GM19043 (cell line): ENCODE measurements around the gene SLCO2A1.
A peak's percentile ranks its signal among the peaks of the same experiment; 100 is the strongest.

Experiments
- ATAC-seq: cut with Tn5 transposase; IDR thresholded peaks from one replicate; pipeline ENCODE4 v1.9.1; 2021; ENCODE audit warnings: low read depth; ENCODE audit not compliant: unreplicated experiment

SLCO2A1 gene

DNA sequence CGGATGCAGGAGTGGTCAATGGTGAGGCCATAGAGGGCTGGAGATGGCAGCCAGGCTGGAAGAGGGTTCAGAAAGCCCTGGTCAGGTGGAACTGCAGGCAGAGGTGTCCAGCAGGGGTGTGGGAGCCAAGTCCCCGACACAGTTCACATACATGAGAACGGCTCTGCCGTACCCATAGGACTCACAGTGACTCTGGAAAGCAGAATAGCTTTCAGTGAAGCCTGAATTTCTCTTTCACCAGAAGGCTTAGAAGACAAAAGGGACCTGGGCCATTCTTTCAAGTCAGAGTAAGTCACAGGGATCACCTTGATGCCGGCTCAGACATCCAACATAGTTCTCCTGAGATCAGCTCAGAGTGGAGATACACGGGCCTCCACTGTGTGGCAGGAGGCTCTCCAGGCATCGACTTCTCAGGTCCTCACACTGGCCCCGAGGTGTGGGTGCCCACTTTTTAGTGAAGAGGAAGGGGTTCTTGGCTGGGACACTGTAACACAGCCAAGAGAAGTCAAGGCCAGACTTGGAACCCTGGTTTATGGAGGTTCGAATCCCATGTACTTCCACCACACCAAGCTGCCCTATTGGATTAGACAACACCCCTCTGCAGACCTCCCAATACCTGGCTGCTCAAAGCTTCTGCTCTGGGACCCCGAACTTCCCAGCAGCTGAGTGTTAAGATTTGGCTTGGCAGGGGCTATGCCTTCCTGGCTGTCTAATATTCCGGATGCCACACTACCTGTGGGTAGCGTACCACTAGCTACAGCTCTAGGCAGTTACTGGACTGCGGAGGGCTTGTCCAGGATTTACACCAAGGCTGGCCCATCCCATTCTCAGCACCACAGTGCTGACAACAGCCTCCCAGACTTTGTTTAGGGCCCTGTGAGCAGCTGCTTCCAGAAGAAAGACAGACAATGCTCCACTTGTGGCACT lies 93.6 kb downstream of the SLCO2A1 start:
- no peak for ATAC-seq

DNA sequence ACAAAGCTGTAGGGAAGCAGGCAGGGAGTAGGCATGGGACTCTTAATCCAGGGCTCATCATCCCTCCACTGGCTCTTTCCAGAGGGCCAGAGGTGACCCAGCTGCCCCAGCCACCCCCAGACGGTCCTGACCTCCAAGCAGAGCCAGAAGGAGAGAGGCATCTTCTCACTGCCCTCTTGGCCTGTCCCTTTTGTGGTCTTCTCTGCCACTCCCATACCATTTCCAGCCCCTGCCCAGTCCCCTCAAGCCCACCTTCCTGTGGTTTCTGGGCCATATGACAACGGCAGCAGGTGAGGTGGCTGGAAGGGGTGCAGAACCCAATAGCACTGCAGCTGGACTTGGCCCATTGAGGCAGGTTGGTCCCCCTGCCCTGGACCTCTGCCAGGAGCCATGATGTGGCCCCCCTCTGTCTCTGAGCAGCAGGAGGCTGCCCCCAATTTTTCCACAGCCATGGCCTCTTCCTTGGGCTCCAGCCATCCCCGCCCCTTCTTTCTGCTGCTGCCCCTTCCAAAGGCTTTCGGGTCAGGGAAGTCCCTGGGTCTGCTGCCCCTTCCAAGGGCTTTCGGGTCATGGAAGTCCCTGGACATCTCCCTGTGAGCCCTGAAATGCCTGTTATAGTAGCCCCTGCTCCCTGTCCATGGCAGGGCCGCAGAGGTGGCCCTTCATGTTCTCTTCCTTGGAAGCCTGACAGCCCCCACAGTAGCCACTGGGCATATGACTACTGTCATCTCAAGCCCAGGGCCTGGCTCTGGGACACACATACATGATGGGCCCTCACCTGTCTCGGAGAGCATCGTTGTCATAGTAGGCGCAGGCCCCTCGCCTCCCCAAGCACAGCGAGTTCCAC lies 94.5 kb downstream of the SLCO2A1 start:
- no peak for ATAC-seq

DNA sequence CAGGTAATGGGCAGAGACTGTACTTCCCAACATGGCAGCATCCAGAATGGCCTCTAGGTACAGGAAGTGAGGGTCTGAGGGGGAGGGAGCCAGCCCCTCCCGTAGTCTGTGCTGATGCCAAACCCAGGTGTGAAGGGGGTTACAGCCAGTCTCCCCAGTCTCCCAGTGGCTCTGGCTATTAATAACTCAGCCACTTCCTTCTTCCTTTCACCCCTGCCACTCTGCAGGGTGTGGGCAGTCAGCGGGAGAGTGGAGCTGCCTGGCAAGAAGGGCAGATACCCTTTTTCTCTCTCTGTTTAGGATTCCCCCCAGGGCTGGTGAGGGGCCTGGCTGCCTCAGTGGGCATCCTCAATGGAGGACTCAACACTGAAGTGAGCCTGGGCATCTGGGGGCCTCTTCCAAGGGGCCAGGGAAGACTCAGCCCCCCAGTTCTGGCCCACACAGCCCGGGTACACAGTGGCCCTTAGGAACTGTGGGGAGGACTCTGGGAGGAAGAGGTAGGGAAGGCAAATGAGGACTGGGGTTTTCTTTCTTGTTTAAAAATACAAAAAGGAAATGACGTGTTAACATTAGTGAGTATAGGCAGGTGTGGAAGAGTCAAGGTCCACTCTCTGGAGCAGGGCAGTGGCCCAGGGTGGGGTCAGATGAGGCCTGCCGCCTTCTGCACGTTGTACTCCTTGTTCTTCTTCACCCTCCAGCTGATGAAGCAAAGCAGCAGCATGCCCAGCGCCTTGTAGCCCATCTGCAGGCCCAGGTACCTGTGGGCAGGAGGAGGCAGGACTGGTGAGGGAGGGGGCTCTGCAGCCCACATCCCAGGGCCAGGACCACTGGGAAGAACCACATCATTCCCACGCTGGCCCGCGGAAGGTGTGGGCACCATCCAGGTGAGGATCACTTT lies 95.4 kb downstream of the SLCO2A1 start:
- ATAC-seq: no peak

DNA sequence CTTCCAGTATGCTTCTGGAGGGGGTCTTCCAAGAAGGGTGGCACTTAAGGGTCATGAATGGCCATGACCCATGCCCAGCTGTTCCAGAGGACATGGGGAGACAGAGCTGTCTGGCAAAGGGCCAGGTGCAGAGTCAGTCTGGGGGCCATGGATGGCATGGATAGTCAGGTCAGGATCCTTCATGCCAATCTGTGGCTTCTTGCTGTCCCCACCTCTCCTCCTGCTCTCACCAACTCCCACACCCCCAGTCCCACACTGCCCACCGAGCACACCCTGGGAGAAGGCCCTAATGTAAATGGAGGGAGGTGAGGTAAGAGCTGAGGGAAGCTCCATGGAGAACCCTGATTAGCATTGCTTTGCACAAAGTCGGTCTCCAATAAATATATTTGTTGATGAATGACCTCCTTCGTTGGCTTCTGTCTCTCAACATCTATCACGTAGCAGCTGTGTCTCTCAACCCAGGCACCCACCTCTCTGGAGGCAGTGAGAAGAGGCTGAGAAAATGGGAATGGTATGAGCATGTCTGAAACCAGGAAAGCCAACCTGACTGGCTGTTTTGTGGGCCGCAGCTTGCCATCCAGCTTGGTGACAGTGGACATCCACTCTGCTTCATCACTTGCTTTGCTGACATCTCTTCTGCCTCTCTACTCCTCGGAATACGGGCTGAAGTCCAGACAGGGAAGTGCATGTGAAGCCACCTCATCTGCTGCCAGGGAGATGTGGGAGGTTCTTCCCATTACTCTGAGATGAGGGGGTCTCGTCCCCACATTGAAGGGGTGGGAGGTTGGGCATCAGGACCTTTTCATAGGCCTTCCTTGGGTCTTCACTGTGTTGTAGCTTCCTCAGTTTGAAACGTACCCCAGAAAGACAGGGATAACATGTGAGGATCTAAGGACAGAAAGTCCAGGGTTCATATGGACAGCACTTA lies 96.4 kb downstream of the SLCO2A1 start:
- no peak for ATAC-seq

DNA sequence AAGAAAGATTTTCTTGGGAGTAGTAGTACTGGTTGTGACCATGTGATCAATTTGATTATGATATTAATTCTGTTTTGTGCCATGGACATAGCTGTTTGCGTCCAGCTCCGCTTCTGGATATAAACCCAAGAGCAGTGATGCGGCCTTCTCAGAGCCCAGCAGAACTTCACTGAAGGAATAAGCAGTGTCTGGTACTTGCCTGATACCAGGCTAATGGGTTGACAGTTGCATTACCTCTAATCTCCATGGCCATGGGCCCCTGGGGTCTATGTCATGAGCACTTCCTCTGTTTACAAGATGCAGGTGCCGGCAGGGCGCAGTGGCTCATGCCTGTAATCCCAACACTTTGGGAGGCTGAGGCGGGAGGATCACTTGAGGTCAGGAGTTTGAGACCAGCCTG lies 97.7 kb downstream of the SLCO2A1 start:
- ATAC-seq: no peak

DNA sequence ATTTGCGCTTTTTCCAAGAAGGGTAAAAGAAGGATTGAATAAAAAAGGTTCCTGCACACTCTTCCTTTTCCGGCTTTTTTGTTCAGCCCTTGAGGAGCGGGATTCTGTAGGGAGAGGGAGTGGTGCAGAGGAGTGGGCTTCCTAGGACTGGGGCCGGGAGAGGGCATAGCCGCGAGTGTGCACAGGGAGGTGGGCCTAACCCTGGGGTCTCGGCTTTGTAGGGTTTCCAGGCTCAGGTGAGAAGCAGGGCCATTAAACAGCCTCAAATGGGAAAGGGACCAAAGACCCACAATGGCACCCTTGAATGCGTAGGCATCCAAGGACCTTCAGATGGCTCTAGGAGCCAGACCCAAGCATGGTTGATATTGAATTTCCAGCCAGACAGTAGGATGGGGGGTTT lies 98.6 kb downstream of the SLCO2A1 start:
- ATAC-seq: no peak

DNA sequence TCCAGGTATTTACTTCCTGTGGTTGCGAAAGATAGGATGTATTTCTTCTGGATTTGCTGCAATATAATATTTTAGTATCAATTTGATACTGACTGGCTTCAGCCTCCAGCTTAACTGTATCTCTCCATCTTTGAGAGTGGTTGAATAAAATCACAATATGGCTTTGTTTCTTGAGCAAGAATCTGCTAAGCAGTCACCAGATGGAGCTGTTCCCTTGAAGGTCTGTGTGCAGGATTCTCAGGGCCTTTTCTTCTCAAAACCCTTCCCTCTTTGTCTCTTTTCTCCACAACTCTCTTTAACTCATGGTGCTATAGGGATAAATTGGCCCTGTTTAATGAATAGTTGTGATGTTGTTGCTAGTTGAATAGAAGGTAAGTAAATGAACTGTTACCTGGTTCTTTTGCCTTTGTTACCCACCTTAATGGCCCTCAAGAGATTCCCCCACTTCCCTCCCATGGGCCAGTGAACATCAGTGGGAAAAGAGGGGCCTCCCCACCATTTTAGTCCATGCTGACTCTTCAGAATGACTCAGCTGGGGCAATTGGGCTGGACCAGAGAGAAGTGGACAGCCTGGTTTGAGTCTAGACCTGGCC lies 99.3 kb downstream of the SLCO2A1 start:
- ATAC-seq: no peak

DNA sequence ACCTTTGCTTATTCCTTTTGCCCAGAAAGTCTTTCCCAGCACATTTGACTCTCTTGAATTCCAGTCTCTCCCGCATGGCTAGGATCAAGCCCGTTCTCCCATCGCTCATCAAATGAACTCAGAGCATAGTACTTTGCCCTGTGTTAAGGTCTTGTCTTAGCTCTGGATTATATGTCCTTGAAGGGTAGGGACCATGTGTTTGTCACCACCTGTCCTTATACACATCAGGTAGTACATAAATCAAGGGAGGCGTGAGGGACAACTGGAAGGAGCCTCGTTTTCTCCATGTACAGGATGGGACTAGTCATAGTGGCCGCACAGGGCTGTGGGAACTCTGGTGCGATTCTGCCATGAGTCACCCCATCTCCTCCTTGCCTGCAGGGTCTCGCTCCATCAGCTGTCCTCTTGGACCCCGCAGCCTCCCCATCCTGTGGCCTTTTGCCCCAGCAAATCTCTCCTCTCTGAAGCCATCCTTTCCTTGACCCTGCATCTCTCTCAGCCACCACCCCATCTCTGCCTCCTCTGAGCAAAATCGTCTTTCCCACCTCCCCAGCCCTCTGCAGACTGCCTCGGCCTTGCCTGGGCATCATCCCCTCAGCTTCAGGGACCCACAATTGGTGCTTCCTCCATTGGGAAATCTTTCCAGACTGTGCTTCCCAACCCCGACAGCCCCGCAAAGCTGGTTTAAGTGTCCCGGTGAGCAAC lies 100.7 kb downstream of the SLCO2A1 start:
- ATAC-seq: no peak

DNA sequence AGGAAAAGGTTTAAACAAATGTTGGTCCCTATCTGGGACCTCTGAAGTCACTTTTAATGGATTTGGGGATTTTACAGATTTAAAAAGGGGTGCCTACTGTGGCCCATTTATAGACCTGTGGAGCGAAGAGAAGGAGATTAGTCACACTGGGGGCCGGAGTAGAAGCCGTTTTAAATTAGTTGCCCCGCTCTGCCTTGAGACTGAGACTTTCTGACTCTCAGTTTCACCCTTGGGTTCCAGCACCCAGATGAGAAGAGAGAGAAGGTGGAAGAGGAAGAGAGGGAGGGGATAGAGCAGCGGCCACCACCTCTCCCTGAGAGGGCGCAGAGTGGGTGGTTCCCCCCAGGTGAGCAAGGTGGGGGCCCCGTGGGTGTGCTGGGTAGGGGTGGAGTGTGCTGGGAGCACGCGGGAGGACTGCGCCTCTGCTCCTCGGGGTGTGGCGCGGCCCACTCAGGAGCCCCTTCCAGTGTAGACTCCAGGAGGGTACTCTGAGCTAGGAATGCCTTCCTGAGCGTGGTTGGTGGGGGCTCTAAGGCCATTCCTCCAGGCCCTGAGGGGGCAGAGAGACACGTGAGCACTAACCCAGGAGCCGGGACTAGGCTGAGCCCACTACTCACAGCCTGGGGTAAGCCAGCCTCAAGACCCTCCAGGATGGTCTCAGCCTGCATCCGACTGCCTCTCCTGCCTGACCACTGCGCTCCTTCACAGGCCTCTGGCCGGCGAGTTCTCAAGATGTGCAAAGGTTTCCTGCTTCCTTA lies 101.4 kb downstream of the SLCO2A1 start:
- no peak for ATAC-seq

DNA sequence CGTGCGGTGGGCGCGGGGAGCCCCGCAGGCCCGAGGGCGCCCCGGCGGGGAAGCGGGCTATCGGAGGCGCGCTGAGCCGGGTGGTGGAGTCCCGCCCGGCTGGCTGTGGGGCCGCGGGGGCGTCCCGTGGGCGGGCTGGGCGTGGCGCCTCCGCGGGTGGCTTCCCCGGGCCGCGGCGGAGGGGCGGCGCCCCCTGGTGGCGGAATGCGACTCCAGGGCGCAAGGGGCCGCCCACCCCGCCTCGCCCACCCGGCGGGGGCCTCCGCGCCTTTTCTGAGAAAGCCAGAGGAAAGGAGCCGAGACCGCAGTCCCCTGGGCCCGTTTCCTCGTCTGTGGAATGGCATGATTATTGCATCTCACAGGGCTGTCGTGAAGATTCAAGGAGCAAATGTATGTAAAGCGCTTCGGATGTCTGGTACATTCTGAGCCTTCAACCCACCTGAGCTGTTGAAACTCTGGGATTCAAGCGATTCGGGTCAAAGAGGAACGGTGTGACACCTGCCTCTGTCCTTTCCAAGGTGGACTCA lies 102.1 kb downstream of the SLCO2A1 start:
- ATAC-seq: peak; percentile 53

DNA sequence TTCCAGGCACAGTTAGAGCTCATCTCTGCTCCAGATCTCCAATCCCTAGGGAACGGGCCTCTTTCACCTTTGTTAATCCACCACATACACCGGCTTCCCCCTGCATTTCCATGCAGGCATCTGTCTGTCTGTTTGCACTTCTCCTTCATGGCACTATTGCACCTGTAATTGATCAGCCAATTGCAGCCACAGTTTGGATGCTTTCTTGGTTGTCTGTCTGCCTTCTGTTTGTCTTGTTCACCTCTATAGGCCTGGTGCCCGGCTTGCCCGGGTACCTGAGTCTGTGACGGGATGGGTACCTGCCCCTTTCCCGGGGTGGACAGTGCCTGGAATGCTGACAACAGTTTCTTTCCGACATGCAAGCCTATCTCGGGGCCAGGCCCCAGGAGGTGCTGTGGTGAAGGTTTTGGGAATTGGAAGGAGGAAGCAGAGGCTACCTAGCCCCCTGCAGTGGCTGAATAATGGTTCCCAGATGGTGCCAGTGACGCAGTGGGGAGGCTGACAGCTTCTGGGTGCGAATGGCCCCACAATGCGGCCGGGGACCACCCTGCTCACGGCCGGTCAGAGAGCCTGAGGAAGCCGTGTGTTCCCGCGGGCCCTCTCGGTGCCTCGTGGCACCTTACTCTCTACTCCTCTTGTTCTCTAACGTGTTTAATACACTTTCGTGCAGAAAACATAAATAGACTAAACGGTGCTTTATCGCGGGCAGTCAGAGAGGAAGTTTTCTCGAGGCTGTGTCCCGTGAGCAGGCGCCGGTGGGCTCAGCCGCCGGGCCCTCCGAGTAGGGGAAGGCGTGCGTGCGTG lies 102.8 kb downstream of the SLCO2A1 start:
- peak; percentile 18 for ATAC-seq

DNA sequence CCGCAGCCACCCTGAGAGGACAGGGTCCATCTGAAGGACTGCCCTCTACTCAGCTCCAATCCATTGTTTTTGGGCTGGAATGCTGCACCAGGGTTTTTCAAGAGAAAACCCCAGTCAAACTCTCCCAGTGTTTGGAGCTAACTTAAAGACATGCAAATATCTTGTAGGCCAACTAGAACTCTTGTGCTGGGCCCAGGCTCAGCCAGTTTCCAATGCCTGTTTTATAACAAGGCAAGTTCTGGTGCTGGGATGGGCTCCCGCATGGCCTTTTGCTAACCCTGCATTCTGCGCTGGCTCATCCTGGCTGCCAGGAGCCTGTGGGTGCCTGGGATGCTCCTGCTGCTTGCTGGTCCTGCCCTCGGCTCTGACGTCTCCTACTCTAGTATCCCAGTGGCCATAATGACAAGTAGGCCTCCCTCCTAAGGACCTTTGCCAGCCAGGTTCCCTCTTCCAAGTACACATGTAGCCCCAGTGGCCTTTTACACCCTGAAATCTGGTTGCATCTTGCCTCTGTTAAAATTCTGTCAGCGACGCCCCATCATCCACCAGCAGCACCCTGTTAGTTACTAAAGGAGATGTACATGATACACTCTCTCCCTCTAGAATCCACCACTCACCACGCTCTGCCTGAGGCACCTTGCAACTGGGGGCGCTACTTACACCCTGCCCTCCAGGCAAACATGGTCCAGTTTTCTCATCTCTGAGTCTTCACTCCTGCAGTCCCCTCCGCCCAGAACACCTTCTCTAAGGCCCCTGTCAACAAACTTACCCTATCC lies 103.6 kb downstream of the SLCO2A1 start:
- ATAC-seq: no peak

DNA sequence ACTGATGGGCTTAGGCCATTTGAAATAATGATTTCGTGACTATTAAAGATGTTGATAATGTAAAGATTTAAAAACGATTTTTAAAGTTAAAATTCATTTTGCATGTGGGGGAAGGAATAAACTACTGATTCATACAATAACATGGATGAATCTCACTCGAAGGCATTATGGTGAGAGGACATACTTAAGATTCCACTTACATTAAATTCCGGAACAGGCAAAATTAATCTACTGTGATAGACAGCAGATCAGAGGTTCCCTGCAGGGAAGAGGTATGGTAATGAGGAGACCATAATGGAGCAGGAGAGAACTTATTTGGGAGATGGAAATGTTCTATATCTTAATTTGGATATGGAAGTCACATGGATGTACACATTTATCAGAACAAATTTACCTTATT lies 105.7 kb downstream of the SLCO2A1 start:
- no peak for ATAC-seq

DNA sequence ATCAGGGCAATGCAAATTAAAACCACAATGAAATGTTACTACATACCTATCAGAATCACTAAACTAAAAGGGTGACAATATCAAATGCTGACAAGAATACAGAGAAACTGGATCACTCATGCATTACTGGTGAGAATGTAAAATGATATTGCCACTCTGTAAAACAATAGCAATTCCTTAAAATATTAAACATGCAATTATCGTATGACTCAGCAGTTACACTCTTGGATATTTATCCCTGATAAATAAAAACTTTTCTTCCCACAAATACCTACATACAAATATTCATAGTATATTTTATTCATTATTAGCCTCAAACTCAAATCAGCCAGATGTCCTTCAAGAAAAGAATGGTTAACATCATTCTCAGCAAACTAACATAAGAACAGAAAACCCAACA lies 108.1 kb downstream of the SLCO2A1 start:
- ATAC-seq: no peak

DNA sequence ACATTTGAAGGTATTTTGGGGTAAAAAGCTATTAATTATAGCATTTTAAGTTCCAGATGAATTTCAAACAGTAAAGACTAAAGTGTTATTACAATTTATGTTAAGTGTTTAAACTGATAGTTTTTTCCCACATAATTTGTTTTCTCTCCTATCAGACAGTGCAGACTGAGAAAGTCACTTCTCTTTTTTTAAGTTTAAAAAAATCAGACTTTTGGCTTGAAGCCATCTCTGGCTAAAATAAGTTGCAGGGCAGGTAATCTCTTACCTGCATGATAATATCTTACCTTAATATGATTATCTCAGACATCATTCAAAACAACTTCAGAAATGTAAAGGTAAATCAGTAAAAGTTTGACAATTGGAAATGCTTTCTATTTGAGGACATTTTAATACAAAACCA lies 112.6 kb downstream of the SLCO2A1 start:
- ATAC-seq: no peak
